GM23338 (cell line): ENCODE measurements around the gene NRF1. TPM values are rescaled to one million over a fixed set of nuclear protein-coding genes. Genes with fewer than 3 reads are reported as not detected.

ENCODE experiments used
- ATAC-seq: fragments of 200-7000 bp; cut with Tn5 transposase; 3 replicates; pipeline ENCODE4 v1.9.1; 2020
- DNase-seq: peaks from one replicate; pipeline ENCODE4 v3.0.0-alpha.2; 2015; ENCODE audit warnings: low spot score
- H2AFZ ChIP-seq: fragments of 200-600 bp; sonication (generic); 2 replicates; pipeline ENCODE4 v1.8.0; 2016; ENCODE audit warnings: antibody characterized with exemption, mild to moderate bottlenecking, moderate library complexity
- H3F3A ChIP-seq: fragments of 200-600 bp; sonication (generic); replicated peaks from 2 replicates; pipeline ENCODE4 v1.8.0; 2017; ENCODE audit warnings: antibody characterized with exemption, mixed run types, low read depth
- H3K27ac ChIP-seq: fragments of 200-600 bp; sonication (generic); 2 replicates; pipeline ENCODE4 v1.6.1; 2016; ENCODE audit warnings: low read depth
- H3K27me3 ChIP-seq: fragments of 200-600 bp; sonication (generic); 2 replicates; pipeline ENCODE4 v1.8.0; 2016; ENCODE audit warnings: mild to moderate bottlenecking, mixed run types, moderate library complexity; ENCODE audit not compliant: insufficient read depth
- H3K36me3 ChIP-seq: fragments of 200-600 bp; sonication (generic); 2 replicates; pipeline ENCODE4 v1.8.0; 2016; ENCODE audit warnings: mild to moderate bottlenecking; ENCODE audit not compliant: insufficient read depth
- H3K4me1 ChIP-seq: fragments of 200-600 bp; sonication (generic); 2 replicates; pipeline ENCODE4 v1.8.0; 2016; ENCODE audit warnings: mild to moderate bottlenecking, moderate library complexity; ENCODE audit not compliant: insufficient read depth
- H3K4me2 ChIP-seq: fragments of 200-600 bp; sonication (generic); 2 replicates; pipeline ENCODE4 v1.7.1; 2017; ENCODE audit warnings: mixed run types
- H3K4me3 ChIP-seq: fragments of 200-600 bp; sonication (generic); 2 replicates; pipeline ENCODE4 v1.6.1; 2016; ENCODE audit warnings: mixed run types
- H3K79me2 ChIP-seq: fragments of 200-600 bp; sonication (generic); replicated peaks from 2 replicates; pipeline ENCODE4 v1.8.0; 2017; ENCODE audit warnings: mild to moderate bottlenecking; ENCODE audit not compliant: insufficient read depth
- H3K9me2 ChIP-seq: fragments of 200-600 bp; sonication (generic); 2 replicates; pipeline ENCODE4 v1.8.0; 2017; ENCODE audit not compliant: insufficient read depth
- H4K20me1 ChIP-seq: fragments of 200-600 bp; sonication (generic); replicated peaks from 2 replicates; pipeline ENCODE4 v1.8.0; 2017; ENCODE audit warnings: mild to moderate bottlenecking; ENCODE audit not compliant: insufficient read depth
- H3K27ac Mint-ChIP-seq: 2 replicates; pipeline ENCODE4 v1.8.0; 2020; ENCODE audit warnings: inconsistent platforms, mild to moderate bottlenecking, moderate library complexity, mixed read lengths
- H3K27me3 Mint-ChIP-seq: 3 replicates; pipeline ENCODE4 v1.8.0; 2022; ENCODE audit warnings: low read depth, mild to moderate bottlenecking, moderate library complexity, mixed read lengths, inconsistent platforms; ENCODE audit not compliant: insufficient read depth, poor library complexity
- H3K36me3 Mint-ChIP-seq: 3 replicates; pipeline ENCODE4 v1.8.0; 2021; ENCODE audit warnings: low read depth, mild to moderate bottlenecking, inconsistent platforms, moderate library complexity, mixed read lengths
- H3K4me1 Mint-ChIP-seq: 3 replicates; pipeline ENCODE4 v1.8.0; 2020; ENCODE audit warnings: mild to moderate bottlenecking, inconsistent platforms, mixed read lengths
- H3K4me3 Mint-ChIP-seq: 3 replicates; pipeline ENCODE4 v1.8.0; 2021; ENCODE audit warnings: moderate library complexity, mild to moderate bottlenecking, inconsistent platforms, mixed read lengths
- H3K9me3 Mint-ChIP-seq: 3 replicates; pipeline ENCODE4 v1.8.0; 2020; ENCODE audit warnings: moderate library complexity, mild to moderate bottlenecking, inconsistent platforms, mixed read lengths
- CREB1 ChIP-seq: fragments of 250-450 bp; sonication (Bioruptor Pico); IDR thresholded peaks from 2 replicates; pipeline ENCODE4 v1.5.0; 2020; ENCODE audit warnings: low read depth, mild to moderate bottlenecking, moderate library complexity
- EZH2 ChIP-seq: fragments of 200-600 bp; sonication (generic); IDR thresholded peaks from one replicate; pipeline ENCODE4 v1.8.0; 2017; ENCODE audit warnings: antibody characterized with exemption, mild to moderate bottlenecking, low read depth; ENCODE audit not compliant: unreplicated experiment
- JUNB ChIP-seq: IDR thresholded peaks from one replicate; pipeline ENCODE4 v1.6.1; 2016; ENCODE audit warnings: antibody characterized with exemption; ENCODE audit not compliant: unreplicated experiment
- NANOG ChIP-seq: IDR thresholded peaks from 2 replicates; pipeline ENCODE4 v1.6.1; 2016; ENCODE audit warnings: antibody characterized with exemption, borderline replicate concordance
- POLR2AphosphoS5 ChIP-seq: IDR thresholded peaks from 2 replicates; pipeline ENCODE4 v1.6.1; 2016; ENCODE audit warnings: antibody characterized with exemption, low read depth
- STAT1 ChIP-seq: IDR thresholded peaks from one replicate; pipeline ENCODE4 v1.6.1; 2016; ENCODE audit warnings: antibody characterized with exemption; ENCODE audit not compliant: unreplicated experiment
- ZNF114 ChIP-seq: fragments of 250-450 bp; sonication (Bioruptor Pico); IDR thresholded peaks from 2 replicates; pipeline ENCODE4 v1.5.0; 2020; ENCODE audit warnings: mild to moderate bottlenecking, moderate library complexity
- ZNF331 ChIP-seq: fragments of 250-450 bp; sonication (Bioruptor Pico); IDR thresholded peaks from 2 replicates; pipeline ENCODE4 v1.5.0; 2020; ENCODE audit warnings: low read depth, mild to moderate bottlenecking, moderate library complexity
- polyA plus RNA-seq: library from polyadenylated mRNA; unstranded; fragments of >200 nt; fragmentation: Nextera tagmentation; extraction: Ambion mirVana; gene quantifications from 2 replicates; pipeline ENCODE4 v1.2.1, GENCODE V29; 2016
- total RNA-seq: library from RNA; depleted of rRNA; stranded (reverse); fragments of >200 nt; shearing (Covaris generic); gene quantifications from 2 replicates; pipeline ENCODE4 v1.2.3, GENCODE V29; 2014
- TF ChIP-seq, protein P1 (sequence below), 2 experiments: fragments of 200-600 bp in 1 of 2; sonication (generic) in 1 of 2; conservative IDR thresholded peaks; 2 replicates each; pipeline versions ENCODE4 v1.5.1 to v1.6.1; 2016 to 2017; ENCODE audit warnings: antibody characterized with exemption in 2 of 2, low read depth in 2 of 2, mild to moderate bottlenecking in 2 of 2, moderate library complexity in 1 of 2
- TF ChIP-seq, protein P2 (sequence below): IDR thresholded peaks from one replicate; pipeline ENCODE4 v1.6.1; 2018; ENCODE audit warnings: antibody characterized with exemption; ENCODE audit not compliant: unreplicated experiment
- TF ChIP-seq, protein P3 (sequence below): fragments of 250-450 bp; sonication (Bioruptor Pico); IDR thresholded peaks from 2 replicates; pipeline ENCODE4 v1.5.0; 2020; ENCODE audit warnings: mild to moderate bottlenecking, moderate library complexity

The NRF1 gene
- total and polyA plus RNA-seq, 2 experiments from 2014 or later, result 5.3 to 24.6 TPM

DNA sequence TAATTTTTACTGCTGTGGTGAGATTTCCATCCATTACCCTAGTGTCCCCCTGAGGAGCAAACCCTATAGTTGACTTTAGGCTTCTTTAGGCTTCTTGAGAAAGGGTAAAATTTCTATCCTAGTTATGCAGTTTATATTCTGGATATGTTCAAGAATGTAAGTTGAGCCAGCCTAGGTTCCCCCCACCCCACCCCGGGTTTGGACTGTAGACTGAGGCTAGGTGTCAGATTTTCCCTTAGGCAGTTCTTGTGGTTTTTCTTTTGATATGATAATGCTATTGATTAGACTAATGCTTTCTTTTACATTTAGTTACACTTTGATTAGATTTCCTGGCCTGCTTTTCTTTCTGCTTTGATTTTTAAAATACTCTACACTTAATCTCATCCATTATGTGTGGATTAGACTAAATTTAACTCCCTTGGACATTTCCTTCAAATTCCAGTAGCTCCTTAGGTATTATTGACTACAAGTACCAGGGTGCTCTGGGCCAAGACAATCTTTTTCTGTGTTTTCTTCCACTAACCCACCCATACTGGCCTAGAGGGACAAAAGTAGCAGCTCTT is 37.7 kb downstream of the NRF1 start (continued):
- TF ChIP-seq JUNB, result no peak

DNA sequence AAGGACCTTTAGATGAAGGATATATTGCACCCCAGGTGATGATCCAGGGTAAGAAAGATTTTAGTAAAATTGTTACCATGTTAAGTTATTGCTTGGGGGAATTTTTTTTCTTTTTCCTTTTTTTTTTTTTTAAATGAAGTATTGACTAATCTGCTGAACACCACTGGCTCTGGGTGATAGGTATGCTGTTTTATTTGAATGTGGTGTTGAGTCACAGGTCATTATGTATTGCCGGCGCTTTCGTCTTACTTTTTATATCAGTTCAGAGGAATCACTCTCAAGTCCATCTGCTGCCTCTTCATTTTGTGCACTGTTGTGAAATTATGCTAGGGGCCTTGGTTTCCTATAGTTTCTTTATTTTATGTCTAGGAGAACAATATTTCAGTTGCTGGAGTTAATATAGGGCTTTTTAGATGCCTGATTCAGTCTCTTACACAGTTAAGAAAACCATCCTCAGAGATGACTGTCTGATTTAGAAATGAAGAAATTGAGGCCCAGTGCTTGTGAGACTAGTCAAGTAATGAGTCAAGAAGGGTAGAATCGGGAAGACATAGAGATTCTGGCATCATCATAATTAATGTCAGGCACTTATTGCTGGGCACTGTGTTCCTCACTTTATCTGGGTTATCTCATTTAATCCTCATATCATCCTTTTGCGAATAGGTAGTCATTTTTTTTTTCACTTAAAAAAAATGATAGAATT is 38.7 kb downstream of the NRF1 start:
- peak overlapping the region; percentile 39; the same call in 1 of the 2 replicates for H3K27ac ChIP-seq
- H4K20me1 ChIP-seq, result peaks cover 8% of the 10 kb centered on the region
- no peaks in the 10 kb centered on the region for H3K9me2 ChIP-seq
- DNase-seq, result no peak
- H3F3A ChIP-seq, result peaks cover 8% of the 10 kb centered on the region
- peaks cover 71% of the 10 kb centered on the region for H3K79me2 ChIP-seq
- Mint-ChIP-seq H3K9me3 (peaks cover 3% of the 10 kb centered on the region; the same call in 2 of the 3 replicates), H3K4me3 (no peak overlapping the region; the same call in 2 of the 3 replicates), H3K36me3 (peaks cover 27% of the 10 kb centered on the region), H3K27ac (peak overlapping the region; percentile 6; the same call in 1 of the 2 replicates), H3K27me3 (no peaks in the 10 kb centered on the region), H3K4me1 (peaks cover 35% of the 10 kb centered on the region)
- H2AFZ ChIP-seq, result no peak overlapping the region
- H3K36me3 ChIP-seq, result no peaks in the 10 kb centered on the region
- no peak overlapping the region for H3K4me3 ChIP-seq
- peak overlapping the region; percentile 46; the same call in 1 of the 2 replicates for H3K4me2 ChIP-seq
- no peak for ATAC-seq
- H3K27me3 ChIP-seq, result no peaks in the 10 kb centered on the region
- H3K4me1 ChIP-seq, result peaks cover 36% of the 10 kb centered on the region
- TF ChIP-seq, protein P1, sequence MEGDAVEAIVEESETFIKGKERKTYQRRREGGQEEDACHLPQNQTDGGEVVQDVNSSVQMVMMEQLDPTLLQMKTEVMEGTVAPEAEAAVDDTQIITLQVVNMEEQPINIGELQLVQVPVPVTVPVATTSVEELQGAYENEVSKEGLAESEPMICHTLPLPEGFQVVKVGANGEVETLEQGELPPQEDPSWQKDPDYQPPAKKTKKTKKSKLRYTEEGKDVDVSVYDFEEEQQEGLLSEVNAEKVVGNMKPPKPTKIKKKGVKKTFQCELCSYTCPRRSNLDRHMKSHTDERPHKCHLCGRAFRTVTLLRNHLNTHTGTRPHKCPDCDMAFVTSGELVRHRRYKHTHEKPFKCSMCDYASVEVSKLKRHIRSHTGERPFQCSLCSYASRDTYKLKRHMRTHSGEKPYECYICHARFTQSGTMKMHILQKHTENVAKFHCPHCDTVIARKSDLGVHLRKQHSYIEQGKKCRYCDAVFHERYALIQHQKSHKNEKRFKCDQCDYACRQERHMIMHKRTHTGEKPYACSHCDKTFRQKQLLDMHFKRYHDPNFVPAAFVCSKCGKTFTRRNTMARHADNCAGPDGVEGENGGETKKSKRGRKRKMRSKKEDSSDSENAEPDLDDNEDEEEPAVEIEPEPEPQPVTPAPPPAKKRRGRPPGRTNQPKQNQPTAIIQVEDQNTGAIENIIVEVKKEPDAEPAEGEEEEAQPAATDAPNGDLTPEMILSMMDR (conservative IDR thresholded peaks at IDR 0.05; ENCODE audit: low read depth in 2 of 2), result no peak
- TF ChIP-seq EZH2 (no peak), CREB1 (CRISPR knock-in tag) (no peak), NANOG (no peak), POLR2AphosphoS5 (no peak), STAT1 (no peak), ZNF331 (CRISPR knock-in tag) (no peak), ZNF114 (CRISPR knock-in tag) (no peak), JUNB (no peak)
- TF ChIP-seq, protein P2, sequence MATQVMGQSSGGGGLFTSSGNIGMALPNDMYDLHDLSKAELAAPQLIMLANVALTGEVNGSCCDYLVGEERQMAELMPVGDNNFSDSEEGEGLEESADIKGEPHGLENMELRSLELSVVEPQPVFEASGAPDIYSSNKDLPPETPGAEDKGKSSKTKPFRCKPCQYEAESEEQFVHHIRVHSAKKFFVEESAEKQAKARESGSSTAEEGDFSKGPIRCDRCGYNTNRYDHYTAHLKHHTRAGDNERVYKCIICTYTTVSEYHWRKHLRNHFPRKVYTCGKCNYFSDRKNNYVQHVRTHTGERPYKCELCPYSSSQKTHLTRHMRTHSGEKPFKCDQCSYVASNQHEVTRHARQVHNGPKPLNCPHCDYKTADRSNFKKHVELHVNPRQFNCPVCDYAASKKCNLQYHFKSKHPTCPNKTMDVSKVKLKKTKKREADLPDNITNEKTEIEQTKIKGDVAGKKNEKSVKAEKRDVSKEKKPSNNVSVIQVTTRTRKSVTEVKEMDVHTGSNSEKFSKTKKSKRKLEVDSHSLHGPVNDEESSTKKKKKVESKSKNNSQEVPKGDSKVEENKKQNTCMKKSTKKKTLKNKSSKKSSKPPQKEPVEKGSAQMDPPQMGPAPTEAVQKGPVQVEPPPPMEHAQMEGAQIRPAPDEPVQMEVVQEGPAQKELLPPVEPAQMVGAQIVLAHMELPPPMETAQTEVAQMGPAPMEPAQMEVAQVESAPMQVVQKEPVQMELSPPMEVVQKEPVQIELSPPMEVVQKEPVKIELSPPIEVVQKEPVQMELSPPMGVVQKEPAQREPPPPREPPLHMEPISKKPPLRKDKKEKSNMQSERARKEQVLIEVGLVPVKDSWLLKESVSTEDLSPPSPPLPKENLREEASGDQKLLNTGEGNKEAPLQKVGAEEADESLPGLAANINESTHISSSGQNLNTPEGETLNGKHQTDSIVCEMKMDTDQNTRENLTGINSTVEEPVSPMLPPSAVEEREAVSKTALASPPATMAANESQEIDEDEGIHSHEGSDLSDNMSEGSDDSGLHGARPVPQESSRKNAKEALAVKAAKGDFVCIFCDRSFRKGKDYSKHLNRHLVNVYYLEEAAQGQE, result no peak
- TF ChIP-seq, protein P3, sequence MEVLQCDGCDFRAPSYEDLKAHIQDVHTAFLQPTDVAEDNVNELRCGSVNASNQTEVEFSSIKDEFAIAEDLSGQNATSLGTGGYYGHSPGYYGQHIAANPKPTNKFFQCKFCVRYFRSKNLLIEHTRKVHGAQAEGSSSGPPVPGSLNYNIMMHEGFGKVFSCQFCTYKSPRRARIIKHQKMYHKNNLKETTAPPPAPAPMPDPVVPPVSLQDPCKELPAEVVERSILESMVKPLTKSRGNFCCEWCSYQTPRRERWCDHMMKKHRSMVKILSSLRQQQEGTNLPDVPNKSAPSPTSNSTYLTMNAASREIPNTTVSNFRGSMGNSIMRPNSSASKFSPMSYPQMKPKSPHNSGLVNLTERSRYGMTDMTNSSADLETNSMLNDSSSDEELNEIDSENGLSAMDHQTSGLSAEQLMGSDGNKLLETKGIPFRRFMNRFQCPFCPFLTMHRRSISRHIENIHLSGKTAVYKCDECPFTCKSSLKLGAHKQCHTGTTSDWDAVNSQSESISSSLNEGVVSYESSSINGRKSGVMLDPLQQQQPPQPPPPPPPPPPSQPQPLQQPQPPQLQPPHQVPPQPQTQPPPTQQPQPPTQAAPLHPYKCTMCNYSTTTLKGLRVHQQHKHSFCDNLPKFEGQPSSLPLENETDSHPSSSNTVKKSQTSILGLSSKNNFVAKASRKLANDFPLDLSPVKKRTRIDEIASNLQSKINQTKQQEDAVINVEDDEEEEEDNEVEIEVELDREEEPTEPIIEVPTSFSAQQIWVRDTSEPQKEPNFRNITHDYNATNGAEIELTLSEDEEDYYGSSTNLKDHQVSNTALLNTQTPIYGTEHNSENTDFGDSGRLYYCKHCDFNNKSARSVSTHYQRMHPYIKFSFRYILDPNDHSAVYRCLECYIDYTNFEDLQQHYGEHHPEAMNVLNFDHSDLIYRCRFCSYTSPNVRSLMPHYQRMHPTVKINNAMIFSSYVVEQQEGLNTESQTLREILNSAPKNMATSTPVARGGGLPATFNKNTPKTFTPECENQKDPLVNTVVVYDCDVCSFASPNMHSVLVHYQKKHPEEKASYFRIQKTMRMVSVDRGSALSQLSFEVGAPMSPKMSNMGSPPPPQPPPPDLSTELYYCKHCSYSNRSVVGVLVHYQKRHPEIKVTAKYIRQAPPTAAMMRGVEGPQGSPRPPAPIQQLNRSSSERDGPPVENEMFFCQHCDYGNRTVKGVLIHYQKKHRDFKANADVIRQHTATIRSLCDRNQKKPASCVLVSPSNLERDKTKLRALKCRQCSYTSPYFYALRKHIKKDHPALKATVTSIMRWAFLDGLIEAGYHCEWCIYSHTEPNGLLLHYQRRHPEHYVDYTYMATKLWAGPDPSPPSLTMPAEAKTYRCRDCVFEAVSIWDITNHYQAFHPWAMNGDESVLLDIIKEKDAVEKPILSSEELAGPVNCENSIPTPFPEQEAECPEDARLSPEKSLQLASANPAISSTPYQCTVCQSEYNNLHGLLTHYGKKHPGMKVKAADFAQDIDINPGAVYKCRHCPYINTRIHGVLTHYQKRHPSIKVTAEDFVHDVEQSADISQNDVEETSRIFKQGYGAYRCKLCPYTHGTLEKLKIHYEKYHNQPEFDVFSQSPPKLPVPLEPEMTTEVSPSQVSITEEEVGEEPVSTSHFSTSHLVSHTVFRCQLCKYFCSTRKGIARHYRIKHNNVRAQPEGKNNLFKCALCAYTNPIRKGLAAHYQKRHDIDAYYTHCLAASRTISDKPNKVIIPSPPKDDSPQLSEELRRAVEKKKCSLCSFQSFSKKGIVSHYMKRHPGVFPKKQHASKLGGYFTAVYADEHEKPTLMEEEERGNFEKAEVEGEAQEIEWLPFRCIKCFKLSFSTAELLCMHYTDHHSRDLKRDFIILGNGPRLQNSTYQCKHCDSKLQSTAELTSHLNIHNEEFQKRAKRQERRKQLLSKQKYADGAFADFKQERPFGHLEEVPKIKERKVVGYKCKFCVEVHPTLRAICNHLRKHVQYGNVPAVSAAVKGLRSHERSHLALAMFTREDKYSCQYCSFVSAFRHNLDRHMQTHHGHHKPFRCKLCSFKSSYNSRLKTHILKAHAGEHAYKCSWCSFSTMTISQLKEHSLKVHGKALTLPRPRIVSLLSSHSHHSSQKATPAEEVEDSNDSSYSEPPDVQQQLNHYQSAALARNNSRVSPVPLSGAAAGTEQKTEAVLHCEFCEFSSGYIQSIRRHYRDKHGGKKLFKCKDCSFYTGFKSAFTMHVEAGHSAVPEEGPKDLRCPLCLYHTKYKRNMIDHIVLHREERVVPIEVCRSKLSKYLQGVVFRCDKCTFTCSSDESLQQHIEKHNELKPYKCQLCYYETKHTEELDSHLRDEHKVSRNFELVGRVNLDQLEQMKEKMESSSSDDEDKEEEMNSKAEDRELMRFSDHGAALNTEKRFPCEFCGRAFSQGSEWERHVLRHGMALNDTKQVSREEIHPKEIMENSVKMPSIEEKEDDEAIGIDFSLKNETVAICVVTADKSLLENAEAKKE (CRISPR knock-in tag), result no peak
